Mesodermal cell (in vitro differentiated cells): ENCODE measurements around the gene UBE2J2.

Experiments
- H3K27ac ChIP-seq: 2 replicates; pipeline ENCODE4 v1.7.0; 2013; ENCODE audit warnings: mild to moderate bottlenecking, low read depth, low read length, moderate library complexity; ENCODE audit not compliant: severe bottlenecking
- H3K36me3 ChIP-seq: 2 replicates; pipeline ENCODE4 v1.7.1; 2013; ENCODE audit warnings: mild to moderate bottlenecking, low read length, moderate library complexity; ENCODE audit not compliant: control insufficient read depth, insufficient read depth
- H3K4me1 ChIP-seq: one replicate; pipeline ENCODE4 v1.7.1; 2013; ENCODE audit warnings: mild to moderate bottlenecking, low read length; ENCODE audit not compliant: insufficient read depth, control insufficient read depth, poor library complexity, severe bottlenecking
- H3K4me3 ChIP-seq: 2 replicates; pipeline ENCODE4 v1.7.0; 2013; ENCODE audit warnings: low read length, control low read depth, mild to moderate bottlenecking; ENCODE audit not compliant: insufficient read depth, poor library complexity, severe bottlenecking; ENCODE audit errors: extremely low read depth
- H3K9me3 ChIP-seq: 2 replicates; pipeline ENCODE4 v1.7.1; 2013; ENCODE audit warnings: mild to moderate bottlenecking, low read length, moderate library complexity; ENCODE audit not compliant: control insufficient read depth
- WGBS, 2 experiments: methylation state at CpG; one replicate each; pipeline ENCODE4 v1.1.5; 2013; ENCODE audit warnings: missing lambda C conversion rate in 2 of 2; ENCODE audit not compliant: insufficient coverage in 2 of 2; 5-methylcytosine and 5-hydroxymethylcytosine counted together

Gene UBE2J2

DNA sequence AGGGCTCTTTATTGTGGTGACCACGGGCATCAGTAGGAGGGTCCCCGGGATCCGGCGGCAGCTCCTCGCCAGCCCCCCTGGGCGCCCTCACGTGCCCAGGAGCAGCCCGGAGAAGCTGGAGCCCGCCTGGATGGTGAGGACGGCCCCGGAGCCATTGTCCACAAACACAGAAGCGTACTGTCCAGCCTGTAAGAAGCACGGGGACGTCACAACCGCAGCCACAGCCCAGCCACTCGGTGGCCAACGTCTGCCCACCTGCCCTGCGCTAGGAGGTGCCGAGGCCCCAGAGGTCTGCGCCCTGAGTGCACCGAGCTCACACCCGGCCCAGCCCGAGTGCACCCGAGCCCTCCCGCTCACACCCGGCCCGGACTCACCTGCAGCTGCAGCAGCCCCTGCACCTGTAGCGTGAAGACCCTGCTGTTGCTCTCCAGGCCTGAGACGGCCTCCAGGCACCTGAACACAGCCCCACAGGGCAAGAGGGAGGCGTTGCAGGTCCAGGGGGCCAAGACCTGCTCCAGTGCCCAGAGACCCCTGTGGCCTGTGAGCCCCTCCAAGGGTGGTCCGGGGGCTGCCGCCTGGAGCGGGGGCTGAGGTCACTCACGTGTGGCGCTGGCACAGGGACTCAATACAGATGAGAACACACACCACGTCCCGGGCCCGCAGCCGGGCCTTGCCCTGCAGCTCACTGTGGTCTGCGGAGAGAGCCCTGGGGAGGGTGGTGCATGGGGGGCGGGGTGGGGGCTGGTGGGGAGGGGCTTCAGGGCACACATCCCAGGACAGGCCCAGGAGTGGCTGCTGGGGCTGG is 31.0 kb downstream of the UBE2J2 start:
- H3K27ac ChIP-seq: no peak overlapping the region
- no peaks in the 10 kb centered on the region for H3K9me3 ChIP-seq
- H3K4me3 ChIP-seq: no peak overlapping the region
- WGBS, 2 experiments: 94% methylated on average over 30 to 36 of the region's 41 CpGs
- H3K4me1 ChIP-seq: peaks cover 6% of the 10 kb centered on the region
- peaks cover 3% of the 10 kb centered on the region for H3K36me3 ChIP-seq

DNA sequence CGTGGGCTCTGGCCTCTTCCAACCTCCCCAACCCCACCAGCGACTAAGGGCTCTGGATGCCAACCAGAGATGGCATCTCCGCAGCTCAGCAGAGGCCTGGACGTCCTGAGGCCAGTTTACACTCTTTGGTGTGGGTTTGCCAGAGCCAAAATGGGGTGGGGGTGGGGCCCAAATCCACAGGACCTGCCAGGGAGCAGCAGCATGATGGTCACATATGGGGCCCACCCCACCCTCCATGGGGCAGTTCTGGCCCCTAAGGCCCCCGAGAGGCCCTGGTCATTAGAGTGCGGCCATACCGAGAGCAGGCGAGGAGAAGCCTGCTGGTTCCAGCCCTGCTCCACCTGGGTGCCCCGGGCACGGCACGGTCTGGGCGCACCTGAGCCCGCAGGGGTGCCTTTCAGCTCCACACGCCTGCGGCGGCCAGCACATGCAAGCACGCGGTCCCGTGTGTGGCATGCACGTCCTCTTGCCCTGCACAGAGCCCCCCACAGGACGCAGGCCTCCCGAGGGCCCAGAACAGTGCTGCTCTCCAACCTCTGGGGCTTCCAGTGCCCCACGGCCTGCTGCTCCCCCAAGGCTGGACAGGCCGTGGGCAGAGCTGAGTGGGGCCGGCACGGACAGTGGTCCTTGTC is 31.9 kb downstream of the UBE2J2 start:
- 89 to 92% methylated on average over 23 to 26 of the region's 26 CpGs for WGBS, 2 experiments
- Histone ChIP-seq H3K9me3 (no peaks in the 10 kb centered on the region), H3K36me3 (peaks cover 3% of the 10 kb centered on the region), H3K27ac (no peak overlapping the region), H3K4me1 (peaks cover 13% of the 10 kb centered on the region), H3K4me3 (no peak overlapping the region)

DNA sequence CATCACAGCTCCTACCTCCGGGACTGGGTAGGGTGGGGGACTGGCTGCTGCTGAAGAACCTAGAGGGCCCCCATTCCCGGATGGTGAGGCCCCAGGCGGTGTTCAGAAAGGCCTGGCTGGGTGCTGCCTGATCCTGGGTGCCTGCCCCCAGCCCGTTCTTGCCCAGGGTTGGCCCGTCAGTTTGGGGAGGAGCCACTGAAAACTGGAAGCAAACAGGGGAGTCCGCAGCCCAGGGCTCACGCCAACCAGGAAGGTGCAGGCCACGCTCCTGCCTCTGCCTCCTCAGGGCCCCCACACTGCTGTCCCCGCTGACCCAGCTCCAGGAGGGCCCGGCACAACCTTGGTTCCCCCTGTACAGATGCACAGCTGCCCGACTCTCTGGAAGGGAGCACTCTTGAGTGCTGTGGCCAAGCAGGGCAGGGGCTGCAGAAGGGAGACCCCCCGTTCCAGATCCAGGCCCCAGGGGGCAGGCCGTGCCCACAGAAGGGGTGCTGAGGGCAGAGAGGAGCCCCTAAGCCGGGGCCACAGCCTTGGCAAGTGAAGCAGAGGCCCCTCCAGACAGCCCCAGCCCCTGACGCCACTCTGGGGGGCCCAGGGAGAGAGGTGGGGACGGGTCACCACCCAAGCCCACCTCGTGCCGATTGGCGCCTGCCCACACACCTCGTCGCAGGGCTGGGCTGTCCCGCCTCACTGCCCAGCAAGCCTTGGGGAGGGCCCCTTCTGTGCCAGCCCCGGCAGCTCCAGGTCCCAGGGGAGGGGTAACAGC is 32.6 kb downstream of the UBE2J2 start:
- whole genome bisulfite sequencing, 2 experiments: 84 to 86% methylated on average over 20 to 21 of the region's 23 CpGs
- H3K4me1 ChIP-seq: peaks cover 13% of the 10 kb centered on the region
- no peaks in the 10 kb centered on the region for H3K9me3 ChIP-seq
- H3K36me3 ChIP-seq: peaks cover 3% of the 10 kb centered on the region
- no peak overlapping the region for H3K4me3 ChIP-seq
- no peak overlapping the region for H3K27ac ChIP-seq

DNA sequence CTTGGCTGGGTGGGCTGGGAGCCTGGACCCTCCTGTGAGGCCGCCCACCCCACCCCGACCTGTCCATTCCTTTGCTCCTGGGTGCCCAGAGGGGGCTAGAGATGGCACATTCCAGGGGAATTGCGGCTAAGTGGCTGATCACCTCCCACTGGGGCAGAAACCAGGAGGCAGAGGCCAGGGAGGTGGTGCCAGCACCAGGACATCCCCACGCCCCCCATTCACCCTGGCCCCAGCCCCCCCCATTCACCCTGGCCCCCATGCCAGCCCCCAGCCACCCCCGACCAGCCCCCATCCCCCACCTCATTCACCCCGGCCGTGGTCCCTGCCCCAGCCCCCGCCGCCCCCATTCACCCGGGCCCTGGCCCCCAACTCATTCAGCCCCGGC is 33.3 kb downstream of the UBE2J2 start:
- Histone ChIP-seq H3K4me3 (no peak overlapping the region), H3K27ac (no peak overlapping the region), H3K4me1 (peaks cover 13% of the 10 kb centered on the region), H3K36me3 (peaks cover 3% of the 10 kb centered on the region), H3K9me3 (no peaks in the 10 kb centered on the region)
- WGBS, 2 experiments: 67% methylated on average over 2 of the region's 11 CpGs; no CpG with 5 or more reads in 1 of the 2 experiments

GRCh38 chr1:1239614-1240347 is 33.9 kb downstream of the UBE2J2 start:
- 83 to 85% methylated on average over 26 to 28 of the region's 30 CpGs for WGBS, 2 experiments
- Histone ChIP-seq H3K4me1 (peaks cover 13% of the 10 kb centered on the region), H3K36me3 (peaks cover 6% of the 10 kb centered on the region), H3K9me3 (no peaks in the 10 kb centered on the region), H3K27ac (no peak overlapping the region), H3K4me3 (no peak overlapping the region)

DNA sequence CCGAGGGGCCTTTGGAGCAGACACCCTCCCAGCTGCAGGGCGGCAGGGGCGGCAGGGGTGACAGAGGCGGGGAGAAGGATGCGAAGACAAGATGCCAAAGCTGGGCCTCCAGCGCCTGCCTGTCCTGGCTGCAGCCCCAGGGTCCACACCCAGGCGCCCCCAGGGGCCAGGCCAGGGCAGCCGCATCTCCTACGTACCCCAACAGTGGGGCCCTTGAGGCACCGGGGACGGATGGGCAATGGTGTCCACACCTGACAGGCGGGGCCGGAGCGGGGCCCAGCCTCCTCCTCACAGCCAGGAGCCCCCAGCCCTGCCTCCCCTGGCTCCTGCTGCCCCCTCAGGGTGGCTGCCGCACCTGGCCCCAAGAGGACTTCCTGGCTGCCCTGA is 34.4 kb downstream of the UBE2J2 start:
- no peak overlapping the region for H3K4me3 ChIP-seq
- 89 to 93% methylated on average over 9 to 15 of the region's 15 CpGs for WGBS, 2 experiments

DNA sequence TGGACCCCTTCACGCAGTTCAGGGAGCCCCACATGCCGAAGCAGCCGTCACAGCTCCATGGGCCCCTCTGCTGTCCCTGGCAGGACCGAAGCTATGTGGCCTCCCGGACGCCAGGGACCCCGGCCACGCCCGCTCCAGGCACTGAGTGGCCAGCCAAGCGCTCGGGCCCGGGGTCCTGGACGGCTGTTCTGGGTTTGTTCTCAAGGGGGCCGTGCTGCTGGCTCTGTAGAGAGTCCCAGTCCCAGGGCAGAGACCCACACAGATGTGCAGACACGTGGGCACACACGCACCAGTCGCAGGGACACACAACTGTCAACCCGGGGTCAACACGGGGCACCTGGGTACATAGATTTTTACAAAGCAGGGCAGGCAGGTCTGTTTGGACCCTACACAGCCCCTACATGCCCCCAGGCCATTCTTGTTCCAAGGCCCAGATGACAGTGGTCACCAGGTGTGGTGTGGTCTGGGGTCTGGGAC is 34.9 kb downstream of the UBE2J2 start:
- Histone ChIP-seq H3K4me1 (peaks cover 13% of the 10 kb centered on the region), H3K27ac (no peak overlapping the region), H3K9me3 (no peaks in the 10 kb centered on the region), H3K36me3 (peaks cover 9% of the 10 kb centered on the region), H3K4me3 (no peak overlapping the region)
- WGBS, 2 experiments: 86 to 88% methylated on average over 17 to 19 of the region's 19 CpGs

More for the DNA sequence above, 34.4 kb downstream of the UBE2J2 start:
- Histone ChIP-seq H3K36me3 (peaks cover 10% of the 10 kb centered on the region), H3K27ac (no peak overlapping the region), H3K9me3 (no peaks in the 10 kb centered on the region), H3K4me1 (peaks cover 13% of the 10 kb centered on the region)

GRCh38 chr1:1237874-1238701 is 35.6 kb downstream of the UBE2J2 start:
- Histone ChIP-seq H3K27ac (no peak overlapping the region), H3K4me1 (peaks cover 18% of the 10 kb centered on the region), H3K36me3 (peaks cover 15% of the 10 kb centered on the region), H3K4me3 (no peak overlapping the region), H3K9me3 (no peaks in the 10 kb centered on the region)
- 91 to 92% methylated on average over 48 of the region's 48 CpGs for WGBS, 2 experiments

DNA sequence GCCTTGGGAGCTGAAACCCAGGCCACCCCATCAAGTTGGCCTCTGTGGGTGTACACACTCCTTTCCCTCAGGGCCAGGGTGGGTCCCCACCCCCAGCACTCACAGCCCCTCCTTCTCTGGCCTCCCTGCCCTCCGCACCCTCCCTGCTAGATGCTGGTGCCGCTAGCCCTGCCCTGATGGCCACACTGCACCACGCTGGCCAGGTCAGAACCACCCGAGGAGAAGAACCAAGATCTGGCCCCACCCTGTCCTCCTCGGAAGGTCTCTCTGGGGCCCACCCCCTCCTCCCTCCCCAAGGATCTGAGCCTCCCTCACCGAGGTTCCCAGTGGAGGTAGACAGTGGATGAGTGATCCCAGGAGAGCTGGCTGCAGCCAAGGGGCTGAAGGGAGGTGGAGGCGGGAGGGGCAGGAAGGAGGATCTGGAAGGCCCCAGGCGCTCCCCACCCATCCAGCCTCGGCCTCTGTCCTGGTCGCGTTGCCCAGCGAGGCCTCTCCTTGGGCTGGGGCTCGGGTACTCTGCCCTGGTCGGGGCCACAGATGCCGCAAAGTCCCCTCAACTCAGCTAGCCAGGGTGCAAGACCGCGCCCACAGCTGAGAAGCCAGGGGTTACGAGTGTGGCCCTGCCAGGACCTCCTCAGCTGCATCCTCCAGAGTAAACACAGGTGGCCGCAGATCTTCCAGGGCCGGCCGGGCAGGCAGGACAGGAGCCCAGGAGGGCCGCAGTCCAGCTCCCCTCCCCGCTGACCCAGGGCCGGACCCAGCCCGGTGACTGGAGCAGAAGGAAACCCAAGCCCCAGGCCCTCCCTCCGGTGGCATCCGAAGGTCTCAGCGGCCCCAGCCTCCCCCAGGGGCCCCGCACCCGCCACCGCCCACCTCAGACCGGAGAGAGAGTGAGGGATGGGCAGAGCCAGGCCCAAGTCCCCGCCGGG is 36.4 kb downstream of the UBE2J2 start:
- Histone ChIP-seq H3K27ac (no peak overlapping the region), H3K4me1 (peaks cover 21% of the 10 kb centered on the region), H3K9me3 (no peaks in the 10 kb centered on the region), H3K4me3 (no peak overlapping the region), H3K36me3 (peaks cover 15% of the 10 kb centered on the region)
- 81 to 84% methylated on average over 27 to 30 of the region's 34 CpGs for WGBS, 2 experiments
